Stimulated activated CD4-positive, alpha-beta T cell treated with anti-CD3 and anti-CD28 coated beads, Interleukin-12 subunit alpha, Interleukin-12 subunit beta, amount 100 ng/mL, for 24 hours (primary cell): ENCODE data around the gene CST3.
"Not testable (repeated sequence)": the region's sequence is repeated elsewhere in the genome, so short reads cannot be mapped to it uniquely, and the experiment has no call there.

Experiments
- DNase-seq, 2 experiments: peaks; one replicate each; pipeline ENCODE4 v3.0.0-alpha.2; 2020; ENCODE audit warnings: low read depth in 2 of 2

The CST3 gene

GRCh38 chr20:23662276-23662870 lies 24.6 kb upstream of the CST3 start:
- no peak for DNase-seq

- DNase-seq = no peak
These were observed 23.3 kb upstream of the CST3 start for GRCh38 chr20:23661002-23661429.

- DNase-seq = no peak
These were observed 22.5 kb upstream of the CST3 start for GRCh38 chr20:23659989-23660837.

GRCh38 chr20:23659610-23659988 lies 21.8 kb upstream of the CST3 start:
- DNase-seq = not testable (repeated sequence)

GRCh38 chr20:23658989-23659609 lies 21.3 kb upstream of the CST3 start:
- no peak for DNase-seq

- DNase-seq = no peak
These were observed 20.6 kb upstream of the CST3 start for GRCh38 chr20:23658336-23658735.

- no peak for DNase-seq
These were observed 19.4 kb upstream of the CST3 start for GRCh38 chr20:23657202-23657601.

- DNase-seq = no peak
These were observed 18.6 kb upstream of the CST3 start for GRCh38 chr20:23656372-23656771.

GRCh38 chr20:23655491-23656211 lies 17.9 kb upstream of the CST3 start:
- DNase-seq = no peak

- DNase-seq = no peak
These were observed 17.0 kb upstream of the CST3 start for GRCh38 chr20:23654717-23655116.

- DNase-seq = no peak
These were observed 16.2 kb upstream of the CST3 start for GRCh38 chr20:23654000-23654399.

- no peak for DNase-seq
These were observed 15.7 kb upstream of the CST3 start for GRCh38 chr20:23653400-23653938.

- DNase-seq = no peak
These were observed 15.2 kb upstream of the CST3 start for GRCh38 chr20:23652926-23653325.

- DNase-seq = no peak
These were observed 14.6 kb upstream of the CST3 start for GRCh38 chr20:23652371-23652770.

GRCh38 chr20:23651117-23651516 lies 13.4 kb upstream of the CST3 start:
- no peak for DNase-seq

- no peak for DNase-seq
These were observed 12.2 kb upstream of the CST3 start for GRCh38 chr20:23649830-23650417.

GRCh38 chr20:23649242-23649641 lies 11.5 kb upstream of the CST3 start:
- no peak for DNase-seq

GRCh38 chr20:23647346-23647745 lies 9.6 kb upstream of the CST3 start:
- no peak for DNase-seq

GRCh38 chr20:23646106-23646873 lies 8.5 kb upstream of the CST3 start:
- no peak for DNase-seq

GRCh38 chr20:23645575-23645974 lies 7.8 kb upstream of the CST3 start:
- no peak for DNase-seq

GRCh38 chr20:23644164-23644563 lies 6.4 kb upstream of the CST3 start:
- DNase-seq = no peak
